SK-N-SH treated with all-trans-retinoic acid at 6 μM for 48 hours (cell line): ENCODE results near the gene CDKN1A.

Experiments used
- ESRRG ChIP-seq: fragments of 250-450 bp; sonication (Bioruptor Pico); IDR thresholded peaks from 2 replicates; pipeline ENCODE4 v1.6.1; 2021; ENCODE audit warnings: mild to moderate bottlenecking
- PPARA ChIP-seq: fragments of 250-450 bp; sonication (Bioruptor Pico); IDR thresholded peaks from 2 replicates; pipeline ENCODE4 v1.5.0; 2020; ENCODE audit warnings: mild to moderate bottlenecking, borderline replicate concordance
- RARB ChIP-seq: fragments of 250-450 bp; sonication (Bioruptor Pico); IDR thresholded peaks from 2 replicates; pipeline ENCODE4 v1.8.0; 2021; ENCODE audit warnings: mild to moderate bottlenecking, moderate library complexity
- TCF4 ChIP-seq: fragments of 250-450 bp; sonication (Bioruptor Pico); IDR thresholded peaks from 2 replicates; pipeline ENCODE4 v1.8.0; 2021; ENCODE audit warnings: mild to moderate bottlenecking, moderate library complexity, borderline replicate concordance
- TOX ChIP-seq: fragments of 250-450 bp; sonication (Bioruptor Pico); IDR thresholded peaks from 2 replicates; pipeline ENCODE4 v1.8.0; 2021; ENCODE audit warnings: mild to moderate bottlenecking, moderate library complexity, borderline replicate concordance
- ZFP3 ChIP-seq: fragments of 250-450 bp; sonication (Bioruptor Pico); IDR thresholded peaks from 2 replicates; pipeline ENCODE4 v1.5.0; 2020; ENCODE audit warnings: mild to moderate bottlenecking, moderate library complexity
- ZFP30 ChIP-seq: fragments of 450-650 bp; formaldehyde crosslinking; IDR thresholded peaks from 2 replicates; pipeline ENCODE4 v1.5.0; 2022; ENCODE audit warnings: mild to moderate bottlenecking, moderate library complexity
- ZNF70 ChIP-seq: fragments of 450-650 bp; formaldehyde crosslinking; IDR thresholded peaks from 2 replicates; pipeline ENCODE4 v1.5.0; 2020; ENCODE audit warnings: mild to moderate bottlenecking, moderate library complexity
- ZNF8 ChIP-seq: fragments of 450-650 bp; formaldehyde crosslinking; IDR thresholded peaks from 2 replicates; pipeline ENCODE4 v1.5.0; 2020; ENCODE audit warnings: mild to moderate bottlenecking, moderate library complexity
- TF ChIP-seq, protein P1 (sequence below): fragments of 250-450 bp; sonication (Bioruptor Pico); IDR thresholded peaks from 2 replicates; pipeline ENCODE4 v1.5.1; 2021; ENCODE audit warnings: mild to moderate bottlenecking, moderate library complexity
- TF ChIP-seq, protein P2 (sequence below): fragments of 250-450 bp; sonication (Bioruptor Pico); IDR thresholded peaks from 2 replicates; pipeline ENCODE4 v1.8.0; 2021; ENCODE audit warnings: low read depth, mild to moderate bottlenecking, moderate library complexity, borderline replicate concordance
- TF ChIP-seq, protein P3 (sequence below): fragments of 250-450 bp; sonication (Bioruptor Pico); IDR thresholded peaks from 2 replicates; pipeline ENCODE4 v1.8.0; 2020; ENCODE audit warnings: mild to moderate bottlenecking, moderate library complexity, borderline replicate concordance
- TF ChIP-seq, protein P4 (sequence below): fragments of 250-450 bp; sonication (Bioruptor Pico); IDR thresholded peaks from 2 replicates; pipeline ENCODE4 v1.5.1; 2020; ENCODE audit warnings: low read depth, mild to moderate bottlenecking, moderate library complexity
- TF ChIP-seq, protein P5 (sequence below): fragments of 250-450 bp; sonication (Bioruptor Pico); IDR thresholded peaks from 2 replicates; pipeline ENCODE4 v1.5.0; 2020; ENCODE audit warnings: mild to moderate bottlenecking, moderate library complexity

DNA sequence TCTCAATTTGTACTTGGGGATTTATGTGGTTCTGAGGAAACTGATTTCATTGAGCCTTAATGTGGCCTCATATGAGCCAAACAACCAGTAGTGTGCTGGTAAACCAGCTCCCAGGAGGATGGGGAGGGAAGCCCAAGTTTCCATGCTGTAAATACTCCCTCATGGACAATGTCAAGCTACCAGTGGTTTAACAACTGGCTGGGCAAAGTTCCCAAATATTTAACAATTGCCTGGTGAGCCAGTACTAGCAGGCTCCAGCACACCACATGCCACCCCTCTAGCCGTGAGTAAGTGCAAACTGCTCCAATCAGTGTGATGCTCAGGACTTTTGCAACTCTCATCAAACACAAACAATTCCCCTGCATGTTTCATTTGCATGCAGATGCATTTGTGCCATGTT, 19.2 kb upstream of the CDKN1A start:
- TF ChIP-seq PPARA (CRISPR knock-in tag) (no peak), ZNF70 (CRISPR knock-in tag) (no peak), ZNF8 (CRISPR knock-in tag) (no peak), ZFP3 (CRISPR knock-in tag) (no peak), TOX (CRISPR knock-in tag) (no peak), ESRRG (CRISPR knock-in tag) (no peak), TCF4 (no peak), RARB (no peak), ZFP30 (no peak)
- TF ChIP-seq, protein P1, sequence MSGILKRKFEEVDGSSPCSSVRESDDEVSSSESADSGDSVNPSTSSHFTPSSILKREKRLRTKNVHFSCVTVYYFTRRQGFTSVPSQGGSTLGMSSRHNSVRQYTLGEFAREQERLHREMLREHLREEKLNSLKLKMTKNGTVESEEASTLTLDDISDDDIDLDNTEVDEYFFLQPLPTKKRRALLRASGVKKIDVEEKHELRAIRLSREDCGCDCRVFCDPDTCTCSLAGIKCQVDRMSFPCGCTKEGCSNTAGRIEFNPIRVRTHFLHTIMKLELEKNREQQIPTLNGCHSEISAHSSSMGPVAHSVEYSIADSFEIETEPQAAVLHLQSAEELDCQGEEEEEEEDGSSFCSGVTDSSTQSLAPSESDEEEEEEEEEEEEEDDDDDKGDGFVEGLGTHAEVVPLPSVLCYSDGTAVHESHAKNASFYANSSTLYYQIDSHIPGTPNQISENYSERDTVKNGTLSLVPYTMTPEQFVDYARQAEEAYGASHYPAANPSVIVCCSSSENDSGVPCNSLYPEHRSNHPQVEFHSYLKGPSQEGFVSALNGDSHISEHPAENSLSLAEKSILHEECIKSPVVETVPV (CRISPR knock-in tag), result no peak
- TF ChIP-seq, protein P2, sequence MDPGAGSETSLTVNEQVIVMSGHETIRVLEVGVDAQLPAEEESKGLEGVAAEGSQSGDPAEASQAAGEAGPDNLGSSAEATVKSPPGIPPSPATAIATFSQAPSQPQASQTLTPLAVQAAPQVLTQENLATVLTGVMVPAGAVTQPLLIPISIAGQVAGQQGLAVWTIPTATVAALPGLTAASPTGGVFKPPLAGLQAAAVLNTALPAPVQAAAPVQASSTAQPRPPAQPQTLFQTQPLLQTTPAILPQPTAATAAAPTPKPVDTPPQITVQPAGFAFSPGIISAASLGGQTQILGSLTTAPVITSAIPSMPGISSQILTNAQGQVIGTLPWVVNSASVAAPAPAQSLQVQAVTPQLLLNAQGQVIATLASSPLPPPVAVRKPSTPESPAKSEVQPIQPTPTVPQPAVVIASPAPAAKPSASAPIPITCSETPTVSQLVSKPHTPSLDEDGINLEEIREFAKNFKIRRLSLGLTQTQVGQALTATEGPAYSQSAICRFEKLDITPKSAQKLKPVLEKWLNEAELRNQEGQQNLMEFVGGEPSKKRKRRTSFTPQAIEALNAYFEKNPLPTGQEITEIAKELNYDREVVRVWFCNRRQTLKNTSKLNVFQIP (CRISPR knock-in tag), result no peak
- TF ChIP-seq, protein P3, sequence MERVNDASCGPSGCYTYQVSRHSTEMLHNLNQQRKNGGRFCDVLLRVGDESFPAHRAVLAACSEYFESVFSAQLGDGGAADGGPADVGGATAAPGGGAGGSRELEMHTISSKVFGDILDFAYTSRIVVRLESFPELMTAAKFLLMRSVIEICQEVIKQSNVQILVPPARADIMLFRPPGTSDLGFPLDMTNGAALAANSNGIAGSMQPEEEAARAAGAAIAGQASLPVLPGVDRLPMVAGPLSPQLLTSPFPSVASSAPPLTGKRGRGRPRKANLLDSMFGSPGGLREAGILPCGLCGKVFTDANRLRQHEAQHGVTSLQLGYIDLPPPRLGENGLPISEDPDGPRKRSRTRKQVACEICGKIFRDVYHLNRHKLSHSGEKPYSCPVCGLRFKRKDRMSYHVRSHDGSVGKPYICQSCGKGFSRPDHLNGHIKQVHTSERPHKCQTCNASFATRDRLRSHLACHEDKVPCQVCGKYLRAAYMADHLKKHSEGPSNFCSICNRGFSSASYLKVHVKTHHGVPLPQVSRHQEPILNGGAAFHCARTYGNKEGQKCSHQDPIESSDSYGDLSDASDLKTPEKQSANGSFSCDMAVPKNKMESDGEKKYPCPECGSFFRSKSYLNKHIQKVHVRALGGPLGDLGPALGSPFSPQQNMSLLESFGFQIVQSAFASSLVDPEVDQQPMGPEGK, result no peak
- TF ChIP-seq, protein P4, sequence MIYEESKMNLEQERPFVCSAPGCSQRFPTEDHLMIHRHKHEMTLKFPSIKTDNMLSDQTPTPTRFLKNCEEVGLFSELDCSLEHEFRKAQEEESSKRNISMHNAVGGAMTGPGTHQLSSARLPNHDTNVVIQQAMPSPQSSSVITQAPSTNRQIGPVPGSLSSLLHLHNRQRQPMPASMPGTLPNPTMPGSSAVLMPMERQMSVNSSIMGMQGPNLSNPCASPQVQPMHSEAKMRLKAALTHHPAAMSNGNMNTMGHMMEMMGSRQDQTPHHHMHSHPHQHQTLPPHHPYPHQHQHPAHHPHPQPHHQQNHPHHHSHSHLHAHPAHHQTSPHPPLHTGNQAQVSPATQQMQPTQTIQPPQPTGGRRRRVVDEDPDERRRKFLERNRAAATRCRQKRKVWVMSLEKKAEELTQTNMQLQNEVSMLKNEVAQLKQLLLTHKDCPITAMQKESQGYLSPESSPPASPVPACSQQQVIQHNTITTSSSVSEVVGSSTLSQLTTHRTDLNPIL (CRISPR knock-in tag), result no peak
- TF ChIP-seq, protein P5, sequence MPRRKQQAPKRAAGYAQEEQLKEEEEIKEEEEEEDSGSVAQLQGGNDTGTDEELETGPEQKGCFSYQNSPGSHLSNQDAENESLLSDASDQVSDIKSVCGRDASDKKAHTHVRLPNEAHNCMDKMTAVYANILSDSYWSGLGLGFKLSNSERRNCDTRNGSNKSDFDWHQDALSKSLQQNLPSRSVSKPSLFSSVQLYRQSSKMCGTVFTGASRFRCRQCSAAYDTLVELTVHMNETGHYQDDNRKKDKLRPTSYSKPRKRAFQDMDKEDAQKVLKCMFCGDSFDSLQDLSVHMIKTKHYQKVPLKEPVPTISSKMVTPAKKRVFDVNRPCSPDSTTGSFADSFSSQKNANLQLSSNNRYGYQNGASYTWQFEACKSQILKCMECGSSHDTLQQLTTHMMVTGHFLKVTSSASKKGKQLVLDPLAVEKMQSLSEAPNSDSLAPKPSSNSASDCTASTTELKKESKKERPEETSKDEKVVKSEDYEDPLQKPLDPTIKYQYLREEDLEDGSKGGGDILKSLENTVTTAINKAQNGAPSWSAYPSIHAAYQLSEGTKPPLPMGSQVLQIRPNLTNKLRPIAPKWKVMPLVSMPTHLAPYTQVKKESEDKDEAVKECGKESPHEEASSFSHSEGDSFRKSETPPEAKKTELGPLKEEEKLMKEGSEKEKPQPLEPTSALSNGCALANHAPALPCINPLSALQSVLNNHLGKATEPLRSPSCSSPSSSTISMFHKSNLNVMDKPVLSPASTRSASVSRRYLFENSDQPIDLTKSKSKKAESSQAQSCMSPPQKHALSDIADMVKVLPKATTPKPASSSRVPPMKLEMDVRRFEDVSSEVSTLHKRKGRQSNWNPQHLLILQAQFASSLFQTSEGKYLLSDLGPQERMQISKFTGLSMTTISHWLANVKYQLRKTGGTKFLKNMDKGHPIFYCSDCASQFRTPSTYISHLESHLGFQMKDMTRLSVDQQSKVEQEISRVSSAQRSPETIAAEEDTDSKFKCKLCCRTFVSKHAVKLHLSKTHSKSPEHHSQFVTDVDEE, result no peak
